Astrocyte (in vitro differentiated cells and primary cell): Measurements from ENCODE around the gene FAM83F.

Experiments used
- EZH2 ChIP-seq: IDR thresholded peaks from 2 replicates; pipeline ENCODE4 v1.6.1; 2012; ENCODE audit warnings: mild to moderate bottlenecking, low read length, inconsistent platforms; ENCODE audit not compliant: insufficient read depth
- TF ChIP-seq, protein P1 (sequence below): IDR thresholded peaks from 2 replicates; pipeline ENCODE4 v1.5.1; 2011; ENCODE audit warnings: low read depth, mild to moderate bottlenecking, inconsistent platforms, low read length, moderate library complexity; ENCODE audit not compliant: insufficient read depth

DNA sequence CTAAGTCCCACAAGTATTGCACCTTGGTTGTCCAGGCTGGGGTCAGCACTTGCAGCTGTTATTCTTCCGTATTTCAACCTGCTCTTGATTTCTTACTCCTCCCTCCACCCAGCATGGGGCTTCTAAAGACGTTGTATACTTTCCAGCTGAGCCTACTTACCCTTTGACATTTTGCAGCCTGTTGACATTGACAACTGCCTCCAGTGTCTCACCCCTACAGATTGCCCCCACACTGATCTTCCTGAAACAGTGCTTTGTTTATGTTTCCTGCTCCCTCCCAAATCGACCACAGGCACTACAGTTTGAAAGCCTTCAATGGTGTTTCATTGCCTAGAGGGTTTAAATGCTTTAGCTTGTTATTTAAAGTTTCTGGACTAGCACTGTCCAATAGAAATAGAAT, 56.6 kb downstream of the FAM83F start:
- TF ChIP-seq, protein P1, sequence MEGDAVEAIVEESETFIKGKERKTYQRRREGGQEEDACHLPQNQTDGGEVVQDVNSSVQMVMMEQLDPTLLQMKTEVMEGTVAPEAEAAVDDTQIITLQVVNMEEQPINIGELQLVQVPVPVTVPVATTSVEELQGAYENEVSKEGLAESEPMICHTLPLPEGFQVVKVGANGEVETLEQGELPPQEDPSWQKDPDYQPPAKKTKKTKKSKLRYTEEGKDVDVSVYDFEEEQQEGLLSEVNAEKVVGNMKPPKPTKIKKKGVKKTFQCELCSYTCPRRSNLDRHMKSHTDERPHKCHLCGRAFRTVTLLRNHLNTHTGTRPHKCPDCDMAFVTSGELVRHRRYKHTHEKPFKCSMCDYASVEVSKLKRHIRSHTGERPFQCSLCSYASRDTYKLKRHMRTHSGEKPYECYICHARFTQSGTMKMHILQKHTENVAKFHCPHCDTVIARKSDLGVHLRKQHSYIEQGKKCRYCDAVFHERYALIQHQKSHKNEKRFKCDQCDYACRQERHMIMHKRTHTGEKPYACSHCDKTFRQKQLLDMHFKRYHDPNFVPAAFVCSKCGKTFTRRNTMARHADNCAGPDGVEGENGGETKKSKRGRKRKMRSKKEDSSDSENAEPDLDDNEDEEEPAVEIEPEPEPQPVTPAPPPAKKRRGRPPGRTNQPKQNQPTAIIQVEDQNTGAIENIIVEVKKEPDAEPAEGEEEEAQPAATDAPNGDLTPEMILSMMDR, result no peak
- no peak for TF ChIP-seq EZH2
